SK-N-MC (cell line): ENCODE results near the gene ETF1.

Experiments used
- EZH2 ChIP-seq: fragments of 200-600 bp; sonication (generic); IDR thresholded peaks from one replicate; pipeline ENCODE4 v1.6.1; 2017; ENCODE audit warnings: antibody characterized with exemption
- FOXP2 ChIP-seq: optimal IDR thresholded peaks from 2 replicates; pipeline ENCODE3; 2011; ENCODE audit warnings: mild to moderate bottlenecking, moderate library complexity; ENCODE audit not compliant: insufficient read depth; ENCODE audit errors: extremely low read length, control extremely low read depth
- POLR2AphosphoS5 ChIP-seq: IDR thresholded peaks from 2 replicates; pipeline ENCODE4 v1.6.1; 2012; ENCODE audit warnings: mild to moderate bottlenecking, low read depth, low read length, borderline replicate concordance

- no peak for TF ChIP-seq EZH2
- TF ChIP-seq POLR2AphosphoS5: no peak
- TF ChIP-seq FOXP2: no peak
Observed at GRCh38 chr5:138460032-138460693, 82.9 kb downstream of the ETF1 start.
